HPDE6-E6E7 (cell line): ENCODE data around the gene RNF220.

ENCODE experiments used
- DNase-seq: peaks from one replicate; pipeline ENCODE4 v3.0.0; 2011; ENCODE audit warnings: missing footprints; ENCODE audit errors: extremely low spot score

The RNF220 gene

GRCh38 chr1:44431861-44432260, 26.8 kb downstream of the RNF220 start:
- no peak for DNase-seq

GRCh38 chr1:44433209-44433608, 28.2 kb downstream of the RNF220 start:
- no peak for DNase-seq

DNA sequence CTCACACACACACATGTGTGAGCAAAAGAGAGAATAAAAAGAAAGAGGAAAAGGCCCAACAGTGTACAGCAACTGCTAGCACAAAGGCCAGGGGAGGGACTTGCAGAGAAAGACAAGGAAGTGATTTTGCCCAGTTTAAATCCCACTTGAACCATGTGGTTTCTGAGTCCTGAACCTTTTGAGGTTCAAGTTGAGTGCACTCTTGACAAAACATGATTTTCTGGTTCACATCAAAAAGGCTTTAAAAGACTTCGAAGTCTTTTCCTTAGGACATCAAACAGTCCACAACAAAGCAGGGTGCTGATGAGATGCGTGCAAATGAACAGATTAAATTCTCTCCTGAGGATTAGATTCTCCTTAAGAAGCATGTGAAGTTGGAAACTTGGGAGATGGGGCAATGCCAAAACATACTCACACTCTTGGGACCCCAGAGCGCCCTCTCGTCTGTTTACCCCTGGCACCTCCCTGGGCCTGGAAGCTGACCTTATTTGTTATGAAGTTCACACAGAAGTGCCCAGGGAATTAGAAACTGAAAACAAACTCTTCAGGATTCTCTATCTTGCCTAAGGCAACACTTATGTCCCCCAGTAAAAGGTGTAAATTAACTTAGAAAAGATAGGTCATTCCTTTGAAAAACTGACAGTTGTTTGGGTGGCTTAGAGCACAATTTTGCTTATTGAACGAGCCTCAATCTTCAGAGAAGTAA, 31.5 kb downstream of the RNF220 start:
- DNase-seq, result no peak

DNA sequence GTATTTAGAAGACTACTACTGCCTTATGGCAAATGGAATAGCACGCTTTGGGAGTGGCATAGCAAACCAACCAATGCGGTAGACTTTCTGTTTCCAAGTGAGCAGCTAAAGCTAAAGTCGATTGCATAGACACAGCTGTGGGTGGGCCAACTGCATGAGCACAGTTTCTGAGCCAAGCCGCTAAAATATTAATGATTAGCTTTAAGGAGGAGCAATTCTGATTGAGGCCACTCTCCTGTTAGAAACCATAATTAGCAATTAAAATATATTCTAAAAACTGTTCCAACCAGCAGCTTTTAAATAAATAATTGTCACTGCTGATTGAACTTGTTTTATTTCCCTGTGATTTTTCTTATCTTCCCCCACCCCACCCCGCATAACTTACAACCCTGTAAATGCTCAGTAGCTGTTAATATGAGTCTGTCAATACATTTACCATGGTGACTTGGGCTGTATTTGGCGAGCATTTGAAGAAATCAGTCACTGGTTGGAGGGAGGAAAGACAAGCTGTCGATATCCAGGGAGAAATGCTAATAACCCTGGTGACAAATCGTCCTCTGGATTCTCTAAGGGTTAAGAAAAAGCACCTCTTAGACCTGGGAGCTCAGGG, 32.2 kb downstream of the RNF220 start:
- no peak for DNase-seq

GRCh38 chr1:44442791-44443190, 37.7 kb downstream of the RNF220 start:
- DNase-seq, result no peak

GRCh38 chr1:44447051-44447810, 42.2 kb downstream of the RNF220 start:
- no peak for DNase-seq

- no peak for DNase-seq
Measured at GRCh38 chr1:44453798-44454349, 48.8 kb downstream of the RNF220 start.

- no peak for DNase-seq
Measured at GRCh38 chr1:44454704-44455103, 49.6 kb downstream of the RNF220 start.

DNA sequence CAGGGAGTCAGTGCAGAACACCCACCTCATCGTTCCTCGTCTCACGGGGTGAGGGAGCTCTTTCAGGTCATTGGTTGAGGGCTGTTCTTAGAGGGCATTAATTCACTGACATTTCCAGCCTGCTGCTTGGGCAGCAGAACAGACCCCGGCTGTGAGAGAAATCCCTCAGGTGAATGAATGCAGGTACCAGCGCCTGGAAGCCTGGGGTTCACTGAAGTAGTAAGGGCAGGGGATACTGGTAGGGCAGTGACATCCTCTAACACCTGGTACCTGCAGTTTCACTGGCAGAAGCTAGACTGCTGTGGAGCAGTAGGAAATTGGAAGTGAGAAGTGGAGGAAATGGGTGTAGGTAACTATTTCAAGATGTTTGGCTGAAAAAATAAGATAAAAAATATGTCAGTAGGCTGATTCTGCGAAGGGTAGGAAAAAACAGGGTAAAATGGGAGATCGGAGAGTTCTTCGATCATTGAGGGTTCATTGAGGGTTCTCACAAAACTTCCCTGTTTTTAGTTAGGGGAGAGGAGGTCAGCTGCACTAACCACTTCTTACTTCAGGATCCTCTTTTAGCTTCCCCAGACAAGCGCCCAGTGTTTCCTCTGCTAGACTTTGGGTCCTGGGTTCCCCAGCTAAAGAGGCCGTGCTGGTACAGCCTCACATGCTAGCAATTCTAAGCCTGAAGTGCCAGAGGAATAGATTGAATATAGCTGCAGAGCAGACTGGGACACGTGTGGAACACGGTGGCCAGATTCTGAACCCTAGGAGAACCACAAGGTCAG, 55.2 kb downstream of the RNF220 start:
- no peak for DNase-seq

GRCh38 chr1:44464361-44464760, 59.3 kb downstream of the RNF220 start:
- no peak for DNase-seq

DNA sequence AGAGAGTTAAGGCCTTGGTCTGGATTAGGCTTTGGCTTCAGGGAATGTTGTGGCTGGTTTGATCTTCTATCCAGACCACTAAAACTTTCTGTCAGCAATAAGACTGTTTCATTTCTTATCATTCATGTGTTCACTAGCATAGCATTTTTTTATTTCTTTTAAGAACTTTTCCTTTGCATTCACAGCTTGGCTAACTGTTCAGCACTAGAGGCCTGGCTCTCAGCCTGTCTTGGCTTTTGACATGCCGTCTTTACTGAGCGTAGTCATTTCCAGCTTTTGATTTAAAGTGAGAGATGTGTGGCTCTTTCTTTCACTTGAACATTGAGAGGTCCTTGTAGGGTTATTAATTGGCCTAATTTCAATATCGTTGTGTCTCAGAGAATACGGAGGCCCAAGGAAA, 62.5 kb downstream of the RNF220 start:
- no peak for DNase-seq

DNA sequence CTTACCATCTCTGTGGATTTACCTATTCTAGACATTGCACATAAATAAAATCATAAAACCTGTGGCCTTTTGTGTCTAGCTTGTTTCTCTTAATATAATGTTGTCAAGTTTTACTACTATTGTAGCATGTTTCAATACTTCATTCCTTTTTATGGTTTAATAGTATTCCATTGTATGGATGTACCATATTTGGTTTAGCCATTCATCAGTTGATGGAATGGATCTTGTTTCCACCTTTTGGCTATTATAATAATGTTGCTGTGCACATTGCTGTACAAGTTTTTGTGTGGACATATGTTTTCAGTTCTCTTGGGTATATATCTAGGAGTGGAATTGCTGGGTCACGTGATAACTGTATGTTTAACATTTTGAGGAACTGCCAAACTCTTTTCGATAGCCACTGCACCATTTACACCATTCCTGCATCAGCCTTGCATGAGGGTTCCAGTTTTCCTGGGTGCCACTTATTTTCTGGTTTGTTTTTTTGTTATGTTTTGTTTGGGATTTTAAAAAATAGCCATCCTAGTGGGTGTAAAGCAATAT, 66.9 kb downstream of the RNF220 start:
- no peak for DNase-seq

- no peak for DNase-seq
Measured at GRCh38 chr1:44472620-44473525, 67.8 kb downstream of the RNF220 start.

DNA sequence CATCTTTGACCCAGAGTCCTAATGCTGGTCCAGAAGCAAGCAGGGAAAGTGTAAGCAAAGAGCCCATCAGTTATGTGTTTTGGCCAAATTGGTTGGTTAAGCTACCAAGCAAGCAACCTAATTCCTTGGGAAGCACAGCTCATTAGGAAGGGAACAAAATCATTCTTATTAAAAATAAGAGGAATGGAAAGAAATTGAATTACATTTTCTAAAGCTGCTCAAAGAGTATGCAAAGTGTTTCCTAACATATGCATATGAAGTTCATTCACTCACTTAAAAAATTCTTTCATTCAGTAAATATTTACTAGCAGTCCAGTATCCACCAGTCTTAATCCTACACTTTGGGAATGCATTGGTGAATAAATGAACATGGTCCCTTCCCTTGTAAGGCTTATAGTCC, 71.8 kb downstream of the RNF220 start:
- no peak for DNase-seq

DNA sequence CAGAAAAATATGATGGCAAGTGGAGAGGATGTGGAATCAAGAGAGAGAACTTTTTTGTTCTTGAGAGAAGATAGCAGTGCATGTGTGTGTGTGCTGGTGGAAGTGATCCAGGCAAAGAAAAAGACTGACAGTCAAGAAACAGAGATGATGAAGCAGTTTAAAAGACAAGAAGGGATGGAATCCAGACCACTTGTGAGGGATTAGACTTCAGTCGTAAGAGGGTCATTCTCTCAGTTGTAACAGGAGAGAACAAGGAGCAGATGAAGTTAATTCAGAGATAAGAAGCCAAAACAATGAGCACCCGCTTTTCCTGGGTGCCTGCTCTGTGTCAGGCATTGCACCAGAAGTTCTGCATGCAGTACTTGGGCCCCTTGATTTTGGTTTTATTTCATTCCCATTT, 76.6 kb downstream of the RNF220 start:
- no peak for DNase-seq

- no peak for DNase-seq
Measured at GRCh38 chr1:44483089-44483874, 78.2 kb downstream of the RNF220 start.

- DNase-seq, result no peak
Measured at GRCh38 chr1:44484155-44484688, 79.2 kb downstream of the RNF220 start.

- DNase-seq, result peak; percentile 20
Measured at GRCh38 chr1:44485229-44485933, 80.3 kb downstream of the RNF220 start.

DNA sequence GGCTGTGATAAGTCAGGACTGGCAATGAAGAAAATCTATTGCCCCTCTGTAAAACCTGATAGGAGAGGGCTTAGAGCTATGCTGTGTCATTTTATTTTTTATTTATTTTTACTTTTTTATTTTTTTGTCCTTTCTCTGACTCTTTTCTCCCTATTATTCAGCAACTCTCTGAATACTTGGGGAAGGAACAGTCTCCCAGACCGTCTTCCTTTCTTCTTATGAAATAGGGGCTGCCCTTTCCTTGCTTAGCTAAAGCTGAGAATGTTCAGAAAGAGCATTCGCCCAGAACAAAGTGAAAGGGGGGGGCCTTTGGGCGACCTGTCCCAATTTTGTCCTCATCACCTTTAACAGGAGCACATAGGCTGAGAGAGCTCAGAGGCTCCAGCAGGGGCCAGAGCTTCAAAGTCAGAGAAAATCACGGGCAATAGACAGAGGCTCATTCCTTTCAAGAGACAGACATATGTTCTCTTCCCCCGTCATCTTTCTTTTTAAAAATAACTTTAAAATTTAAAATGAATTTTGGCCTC, 80.9 kb downstream of the RNF220 start:
- DNase-seq, result no peak
